Suprapubic skin (tissue), 4 donors: ENCODE results near the gene CPXM2. TPM values are rescaled to one million over a fixed set of nuclear protein-coding genes. Genes with fewer than 3 reads are reported as not detected.

Experiments used
- DNase-seq, 2 donors: peaks; one replicate each; pipeline ENCODE4 v3.0.0-alpha.2; 2019; ENCODE audit warnings: low spot score in 2 of 2
- H3K27ac ChIP-seq: fragments of 200-600 bp; sonication (generic); one replicate; pipeline ENCODE4 v1.5.1; 2019
- H3K27me3 ChIP-seq: fragments of 200-600 bp; sonication (generic); one replicate; pipeline ENCODE4 v1.5.1; 2019
- H3K36me3 ChIP-seq: fragments of 200-600 bp; sonication (generic); one replicate; pipeline ENCODE4 v1.5.1; 2019
- H3K4me1 ChIP-seq: fragments of 200-600 bp; sonication (generic); one replicate; pipeline ENCODE4 v1.5.1; 2019
- H3K4me3 ChIP-seq: fragments of 200-600 bp; sonication (generic); one replicate; pipeline ENCODE4 v1.5.1; 2019; ENCODE audit warnings: mild to moderate bottlenecking
- H3K9me3 ChIP-seq: fragments of 200-600 bp; sonication (generic); one replicate; pipeline ENCODE4 v1.5.1; 2019
- EP300 ChIP-seq: sonication (generic); formaldehyde crosslinking; IDR thresholded peaks from one replicate; pipeline ENCODE4 v1.6.1; 2017; ENCODE audit warnings: antibody characterized with exemption
- POLR2A ChIP-seq, 2 donors: fragments of 450-650 bp; IDR thresholded peaks; one replicate each; pipeline ENCODE4 v1.6.1; 2017; ENCODE audit warnings: antibody characterized with exemption in 2 of 2, mild to moderate bottlenecking in 2 of 2, moderate library complexity in 2 of 2
- POLR2AphosphoS5 ChIP-seq, 3 donors: sonication (generic); formaldehyde crosslinking; IDR thresholded peaks; one replicate each; pipeline ENCODE4 v1.6.1; 2017; ENCODE audit warnings: antibody characterized with exemption in 3 of 3
- WGBS: methylation state at CpG from one replicate; pipeline ENCODE4 v1.1.5; 2018; 5-methylcytosine and 5-hydroxymethylcytosine counted together
- total RNA-seq, 4 donors: library from RNA; depleted of rRNA; stranded (reverse); fragments of >200 nt; gene quantifications; one replicate each; pipeline ENCODE4 v1.1.0, GENCODE V29; 2016
- TF ChIP-seq, protein P1 (sequence below), 2 donors: fragments of 200-600 bp in 1 of 2; fragments of 450-650 bp in 1 of 2; sonication (generic) in 1 of 2; IDR thresholded peaks; one replicate each; pipeline ENCODE4 v1.5.1; 2016 to 2019; ENCODE audit warnings: antibody characterized with exemption in 2 of 2, mild to moderate bottlenecking in 1 of 2, moderate library complexity in 1 of 2

Gene CPXM2
- total RNA-seq, 4 donors from 2014 or later = 2.9 to 6.1 (median 3.7) TPM

DNA sequence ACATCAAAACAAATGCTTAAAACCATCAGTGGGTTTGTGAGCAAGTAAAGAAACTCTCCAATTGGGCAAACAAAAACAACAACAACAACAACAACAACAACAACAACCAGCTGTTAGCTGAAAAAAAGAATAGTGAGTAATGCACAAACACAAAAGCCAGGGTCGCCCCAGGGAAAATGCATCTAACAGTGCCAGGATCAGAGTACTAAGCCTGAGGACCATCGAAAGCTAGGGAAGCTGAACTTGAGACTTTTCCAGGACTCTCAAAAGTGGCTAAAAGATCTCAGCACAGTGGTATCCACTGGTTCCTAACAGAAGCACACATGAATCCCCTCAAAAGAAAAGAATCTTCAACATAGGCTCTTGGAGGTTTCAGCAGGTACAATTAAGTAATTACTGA is 83.3 kb downstream of the CPXM2 start:
- DNase-seq = no peak
- H3K4me3 ChIP-seq = no peak overlapping the region
- no peaks in the 10 kb centered on the region for H3K9me3 ChIP-seq
- no peaks in the 10 kb centered on the region for H3K27me3 ChIP-seq
- TF ChIP-seq, protein P1, sequence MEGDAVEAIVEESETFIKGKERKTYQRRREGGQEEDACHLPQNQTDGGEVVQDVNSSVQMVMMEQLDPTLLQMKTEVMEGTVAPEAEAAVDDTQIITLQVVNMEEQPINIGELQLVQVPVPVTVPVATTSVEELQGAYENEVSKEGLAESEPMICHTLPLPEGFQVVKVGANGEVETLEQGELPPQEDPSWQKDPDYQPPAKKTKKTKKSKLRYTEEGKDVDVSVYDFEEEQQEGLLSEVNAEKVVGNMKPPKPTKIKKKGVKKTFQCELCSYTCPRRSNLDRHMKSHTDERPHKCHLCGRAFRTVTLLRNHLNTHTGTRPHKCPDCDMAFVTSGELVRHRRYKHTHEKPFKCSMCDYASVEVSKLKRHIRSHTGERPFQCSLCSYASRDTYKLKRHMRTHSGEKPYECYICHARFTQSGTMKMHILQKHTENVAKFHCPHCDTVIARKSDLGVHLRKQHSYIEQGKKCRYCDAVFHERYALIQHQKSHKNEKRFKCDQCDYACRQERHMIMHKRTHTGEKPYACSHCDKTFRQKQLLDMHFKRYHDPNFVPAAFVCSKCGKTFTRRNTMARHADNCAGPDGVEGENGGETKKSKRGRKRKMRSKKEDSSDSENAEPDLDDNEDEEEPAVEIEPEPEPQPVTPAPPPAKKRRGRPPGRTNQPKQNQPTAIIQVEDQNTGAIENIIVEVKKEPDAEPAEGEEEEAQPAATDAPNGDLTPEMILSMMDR (IDR thresholded peaks at IDR 0.05) = no peak
- no peak for TF ChIP-seq POLR2AphosphoS5 (IDR thresholded peaks at IDR 0.05)
- TF ChIP-seq EP300 = no peak
- no peak for TF ChIP-seq POLR2A (IDR thresholded peaks at IDR 0.05)
- no peaks in the 10 kb centered on the region for H3K36me3 ChIP-seq
- WGBS = 55% methylated on average over 2 of the region's 2 CpGs
- no peaks in the 10 kb centered on the region for H3K4me1 ChIP-seq
- no peak overlapping the region for H3K27ac ChIP-seq

DNA sequence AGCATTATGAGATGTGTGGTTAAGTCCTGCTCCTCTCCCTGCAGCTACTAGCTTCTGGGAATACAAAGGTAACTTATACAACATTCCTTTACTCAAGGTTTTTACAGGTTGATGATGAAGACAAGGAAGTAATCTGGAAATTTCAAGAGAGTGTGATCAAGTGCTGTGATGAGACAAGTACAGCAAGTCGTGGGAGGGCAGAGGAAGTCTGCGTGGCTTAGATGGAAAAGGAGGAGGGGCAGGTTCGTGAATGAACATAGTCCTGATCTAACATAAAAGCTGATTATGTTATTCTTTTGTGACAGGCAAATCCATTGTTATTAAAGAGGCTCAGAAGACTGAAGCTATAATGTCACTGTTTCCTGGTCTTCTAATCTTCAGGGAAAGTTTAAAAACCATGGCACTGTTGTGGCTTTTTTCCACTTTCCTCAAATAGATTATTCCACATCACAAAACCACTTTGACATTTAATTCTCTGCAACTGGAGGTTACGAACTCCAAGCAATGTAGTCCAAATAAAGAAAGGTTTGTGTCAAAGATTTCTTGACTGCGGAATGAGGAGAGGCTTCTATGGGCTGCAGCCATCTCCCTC is 84.1 kb downstream of the CPXM2 start:
- DNase-seq = no peak
- Histone ChIP-seq H3K27ac (no peak overlapping the region), H3K9me3 (no peaks in the 10 kb centered on the region), H3K27me3 (no peaks in the 10 kb centered on the region), H3K4me3 (no peak overlapping the region), H3K4me1 (no peaks in the 10 kb centered on the region), H3K36me3 (no peaks in the 10 kb centered on the region)
- TF ChIP-seq POLR2A (IDR thresholded peaks at IDR 0.05) (no peak), EP300 (no peak), POLR2AphosphoS5 (IDR thresholded peaks at IDR 0.05) (no peak)
- TF ChIP-seq, protein P1 (IDR thresholded peaks at IDR 0.05) = no peak
- 39% methylated on average over 5 of the region's 5 CpGs for WGBS

- DNase-seq = no peak
- no peaks in the 10 kb centered on the region for H3K36me3 ChIP-seq
- H3K4me3 ChIP-seq = no peak overlapping the region
- TF ChIP-seq POLR2A (IDR thresholded peaks at IDR 0.05) (no peak), EP300 (no peak), POLR2AphosphoS5 (IDR thresholded peaks at IDR 0.05) (no peak)
- TF ChIP-seq, protein P1 (IDR thresholded peaks at IDR 0.05) = no peak
- H3K4me1 ChIP-seq = no peaks in the 10 kb centered on the region
- H3K27me3 ChIP-seq = no peaks in the 10 kb centered on the region
- no peak overlapping the region for H3K27ac ChIP-seq
- 71% methylated on average over 3 of the region's 3 CpGs for WGBS
- H3K9me3 ChIP-seq = no peaks in the 10 kb centered on the region
Measured at GRCh38 chr10:123804716-123805115, 86.9 kb downstream of the CPXM2 start.

DNA sequence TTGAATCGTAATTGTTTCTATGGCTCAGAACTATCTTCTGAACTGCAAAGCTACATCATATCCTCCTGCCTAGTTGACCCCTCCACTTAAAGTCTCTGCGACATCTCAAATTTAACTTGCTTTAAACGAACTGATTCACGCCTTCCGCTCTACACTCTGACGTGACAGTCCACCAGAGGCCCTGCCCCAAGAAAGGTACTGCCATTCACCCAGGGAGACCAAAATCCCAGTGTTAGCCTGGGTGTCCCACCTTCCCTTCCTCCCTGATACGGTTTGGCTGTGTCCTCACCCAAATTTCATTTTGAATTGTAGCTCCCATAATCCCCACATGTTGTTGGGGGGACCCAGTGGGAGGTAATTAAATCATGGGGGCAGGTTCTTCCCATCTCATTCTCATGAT is 90.8 kb downstream of the CPXM2 start:
- Histone ChIP-seq H3K27ac (no peak overlapping the region), H3K9me3 (no peaks in the 10 kb centered on the region)
- 85% methylated on average over 7 of the region's 7 CpGs for WGBS

GRCh38 chr10:123800289-123800688 is 91.3 kb downstream of the CPXM2 start:
- TF ChIP-seq POLR2AphosphoS5 (IDR thresholded peaks at IDR 0.05) = no peak
- TF ChIP-seq POLR2A (IDR thresholded peaks at IDR 0.05) = no peak
- no peak for TF ChIP-seq EP300
- TF ChIP-seq, protein P1 (IDR thresholded peaks at IDR 0.05) = no peak
- H3K9me3 ChIP-seq = no peaks in the 10 kb centered on the region
- H3K36me3 ChIP-seq = no peaks in the 10 kb centered on the region
- H3K4me3 ChIP-seq = no peak overlapping the region
- no peak for DNase-seq
- WGBS = 27% methylated on average over 9 of the region's 9 CpGs
- no peaks in the 10 kb centered on the region for H3K27me3 ChIP-seq
- no peaks in the 10 kb centered on the region for H3K4me1 ChIP-seq
- no peak overlapping the region for H3K27ac ChIP-seq

More for the DNA sequence above, 90.8 kb downstream of the CPXM2 start:
- Histone ChIP-seq H3K36me3 (no peaks in the 10 kb centered on the region), H3K27me3 (no peaks in the 10 kb centered on the region), H3K4me1 (no peaks in the 10 kb centered on the region), H3K4me3 (no peak overlapping the region)
- no peak for TF ChIP-seq POLR2AphosphoS5 (IDR thresholded peaks at IDR 0.05)
- no peak for TF ChIP-seq EP300
- no peak for TF ChIP-seq POLR2A (IDR thresholded peaks at IDR 0.05)
- TF ChIP-seq, protein P1 (IDR thresholded peaks at IDR 0.05) = no peak
- DNase-seq = no peak
